Heart right ventricle (tissue), 16 donors: ENCODE data around the gene PARD6A. TPM values are rescaled to one million over a fixed set of nuclear protein-coding genes. Genes with fewer than 3 reads are reported as not detected.

ENCODE experiments used
- ATAC-seq, 8 donors: fragments of 200-7000 bp; cut with Tn5 transposase; one replicate each; pipeline ENCODE4 v1.9.1; 2020; ENCODE audit warnings: mild to moderate bottlenecking in 8 of 8, moderate library complexity in 8 of 8, moderate number of reproducible peaks in 1 of 8
- DNase-seq, 2 donors: peaks; one replicate each; pipeline ENCODE4 v3.0.0-alpha.2; 2020
- H3K27ac ChIP-seq, 10 donors: fragments of 200-600 bp; sonication (generic) in 2 of 10; one replicate each; pipeline versions ENCODE4 v1.5.0 to v1.8.0; 2020 to 2022; ENCODE audit warnings: mild to moderate bottlenecking in 3 of 10
- H3K27me3 ChIP-seq, 7 donors: fragments of 200-600 bp; one replicate each; pipeline ENCODE4 v1.8.0; 2021 to 2022; ENCODE audit warnings: mild to moderate bottlenecking in 2 of 7
- H3K36me3 ChIP-seq, 9 donors: fragments of 200-600 bp; sonication (generic) in 1 of 9; one replicate each; pipeline versions ENCODE4 v1.5.0 to v1.8.0; 2020 to 2022; ENCODE audit warnings: mild to moderate bottlenecking in 2 of 9
- H3K4me1 ChIP-seq, 9 donors: fragments of 200-600 bp; sonication (generic) in 1 of 9; one replicate each; pipeline versions ENCODE4 v1.5.0 to v1.8.0; 2020 to 2022; ENCODE audit warnings: mild to moderate bottlenecking in 4 of 9
- H3K4me3 ChIP-seq, 10 donors: fragments of 200-600 bp; sonication (generic) in 2 of 10; one replicate each; pipeline versions ENCODE4 v1.5.0 to v1.8.0; 2020 to 2022; ENCODE audit warnings: mild to moderate bottlenecking in 7 of 10, moderate library complexity in 2 of 10
- H3K9me3 ChIP-seq, 11 donors: fragments of 200-600 bp in 10 of 11; sonication (generic) in 2 of 11; one replicate each; pipeline versions ENCODE4 v1.5.0 to v1.8.0; 2013 to 2022; ENCODE audit warnings: mild to moderate bottlenecking in 2 of 11, control low read depth in 1 of 11, moderate library complexity in 1 of 11
- CTCF ChIP-seq, 9 donors: fragments of 200-600 bp; sonication (generic) in 2 of 9; IDR thresholded peaks; one replicate each; pipeline versions ENCODE4 v1.5.0 to v1.8.0; 2021 to 2022; ENCODE audit warnings: antibody characterized with exemption in 9 of 9, mild to moderate bottlenecking in 5 of 9, moderate library complexity in 1 of 9
- WGBS, 2 donors: extraction: QIAGEN DNeasy Blood & Tissue Kit; methylation state at CpG; one replicate each; pipeline ENCODE4 v1.1.7; 2013; ENCODE audit warnings: inconsistent platforms in 1 of 2; 5-methylcytosine and 5-hydroxymethylcytosine counted together
- intact Hi-C, 10 donors: fragments of 100-400 bp; cut with DNase I; formaldehyde crosslinking; loops; one replicate each; pipeline versions ENCODE4 v1.11.1 to v1.14.2; 2022
- polyA plus RNA-seq, 2 donors: library from polyadenylated mRNA; stranded (reverse); fragments of 200-250 nt; gene quantifications; one replicate each; pipeline ENCODE4 v1.2.3, GENCODE V29; 2013
- total RNA-seq, 10 donors: library from RNA; stranded (reverse); fragmentation: NEBNext Ultra II Directional in 3 of 10; extraction: Animal tissue kit (Norgen Biotek cat#: 25700) in 3 of 10; gene quantifications; one replicate each; pipeline versions ENCODE4 v1.2.1 to v1.2.4, GENCODE V29; 2021 to 2023
- donor health status: Arrhythmogenic right ventricular cardiomyopathy.
- donor health status: ischemic (EF 13 %, LVEDD 7.1; RV severe dilation, severe dysfunction).
- donor health status: healthy with polysubstance abuse.
- donor health status: DM: no; HTN: yes; CAD: no.
- donor health status: DM: no; HTN: no; CAD: no.
- donor health status: ischemic (EF 25% LVEDD 6.9; RV normal size, moderate dysfunction).
- donor health status: ischemic (EF 25% LVEDD 5.7; RV mildly dilated, moderate dysfunction).
- donor health status: healthy.
- donor health status: DM: yes; HTN: yes; CAD: no.
- donor health status: Ischemic cardiomyopathy.
- donor health status: ischemic (EF 35%, LVEDD 5.7; RV mildly dilated, moderate dysfunction).
- donor health status: nonischemic (EF 11% LVEDD 7.7; RV severe dilation, severe dysfunction).
- donor health status: DM: yes; HTN: yes; CAD: no.
- donor health status: PGD.
- donor health status: ischemic (EF 29% LVEDD 5.4; RV normal size, mild dysfunction).
- donor health status: nonischemic (EF 23%, LVEDD 6.1; RV moderate dilation, normal function).

Gene PARD6A
- total and polyA plus RNA-seq, 12 donors, result 1.7 to 5.9 (median 2.4) TPM

GRCh38 chr16:67677712-67678111 is 17.0 kb downstream of the PARD6A start:
- H3K4me1 ChIP-seq, result peaks cover 13 to 38% (median 22%) of the 10 kb centered on the region in 9 donors
- no peaks in the 10 kb centered on the region for H3K9me3 ChIP-seq
- H3K4me3 ChIP-seq, result no peak overlapping the region
- no peak overlapping the region for H3K27ac ChIP-seq
- H3K36me3 ChIP-seq, result peaks cover 0 to 38% (median under 1%) of the 10 kb centered on the region in 9 donors
- H3K27me3 ChIP-seq, result no peaks in the 10 kb centered on the region
- no peak for TF ChIP-seq CTCF (IDR thresholded peaks at IDR 0.05)
- WGBS, 2 donors, result 96 to 100% methylated on average over 1 of the region's 1 CpG
- DNase-seq, result no peak
- intact Hi-C loops, result loop anchor here in 8 of 10 donors (5.0 to 10.0 kb wide), 8 partner anchors 35 to 387 kb away; partner anchors contain the start of genes RANBP10 (in 2 of the 8), TSNAXIP1 (in 2 of the 8), CENPT (in 1 of the 8) and GFOD2 (in 1 of the 8)
- no peak for ATAC-seq

GRCh38 chr16:67678354-67679023 is 17.7 kb downstream of the PARD6A start:
- Histone ChIP-seq H3K4me3 (no peak overlapping the region), H3K27me3 (no peaks in the 10 kb centered on the region), H3K36me3 (peaks cover 0 to 46% (median 7%) of the 10 kb centered on the region in 9 donors), H3K27ac (no peak overlapping the region), H3K4me1 (peaks cover 9 to 30% (median 16%) of the 10 kb centered on the region in 9 donors), H3K9me3 (no peaks in the 10 kb centered on the region)
- intact Hi-C loops, result loop anchor here in 8 of 10 donors (5.0 to 10.0 kb wide), 8 partner anchors 34 to 386 kb away; partner anchors contain the start of genes RANBP10 (in 2 of the 8), TSNAXIP1 (in 2 of the 8), CENPT (in 1 of the 8) and GFOD2 (in 1 of the 8)
- DNase-seq, result no peak
- no peak for TF ChIP-seq CTCF (IDR thresholded peaks at IDR 0.05)
- ATAC-seq, result no peak
- WGBS, 2 donors, result 94 to 96% methylated on average over 12 of the region's 12 CpGs

- Histone ChIP-seq H3K4me3 (no peak overlapping the region), H3K9me3 (no peaks in the 10 kb centered on the region), H3K36me3 (peaks cover 0 to 59% (median 7%) of the 10 kb centered on the region in 9 donors), H3K27ac (no peak overlapping the region), H3K27me3 (no peaks in the 10 kb centered on the region), H3K4me1 (peaks cover 0 to 26% (median 6%) of the 10 kb centered on the region in 9 donors)
- 95 to 96% methylated on average over 10 of the region's 10 CpGs for WGBS, 2 donors
- intact Hi-C loops, result loop anchor here in 8 of 10 donors (5.0 to 10.0 kb wide), 8 partner anchors 32 to 385 kb away; partner anchors contain the start of genes GFOD2 (in 2 of the 8), RANBP10 (in 2 of the 8), TSNAXIP1 (in 2 of the 8) and CENPT (in 1 of the 8)
- DNase-seq (no peak), ATAC-seq (no peak)
- no peak for TF ChIP-seq CTCF (IDR thresholded peaks at IDR 0.05)
Measured at GRCh38 chr16:67679935-67680897, 19.5 kb downstream of the PARD6A start.

- Histone ChIP-seq H3K27ac (peak overlapping the region in 2 of 10 donors; percentile 44 to 79), H3K4me1 (peaks cover 0 to 23% (median 16%) of the 10 kb centered on the region in 9 donors), H3K27me3 (no peaks in the 10 kb centered on the region), H3K36me3 (peaks cover 0 to 53% (median 7%) of the 10 kb centered on the region in 9 donors), H3K4me3 (no peak overlapping the region), H3K9me3 (no peaks in the 10 kb centered on the region)
- ATAC-seq (no peak), DNase-seq (no peak)
- intact Hi-C loops, result loop anchor here in 1 of 10 donors (5.0 kb wide), 1 partner anchor 34 kb away; the partner anchor contains the start of gene GFOD2
- no peak for TF ChIP-seq CTCF (IDR thresholded peaks at IDR 0.05)
- WGBS, 2 donors, result 98 to 99% methylated on average over 4 of the region's 4 CpGs
Measured at GRCh38 chr16:67683767-67684166, 23.0 kb downstream of the PARD6A start.
